Inflammatory macrophage treated with lipopolysaccharide for 4 hours (primary cell): ENCODE measurements around the gene SLC25A1.
"Not testable (repeated sequence)": the region's sequence is repeated elsewhere in the genome, so short reads cannot be mapped to it uniquely, and the experiment has no call there.

Experiments used
- DNase-seq: peaks from one replicate; pipeline ENCODE4 v3.0.0-alpha.2; 2020

The SLC25A1 gene

GRCh38 chr22:19156109-19156508 is 22.4 kb downstream of the SLC25A1 start:
- DNase-seq: not testable (repeated sequence)

GRCh38 chr22:19152942-19153883 is 25.3 kb downstream of the SLC25A1 start:
- no peak for DNase-seq

- no peak for DNase-seq
Measured at GRCh38 chr22:19151329-19152191, 27.0 kb downstream of the SLC25A1 start.

- no peak for DNase-seq
Measured at GRCh38 chr22:19150482-19151328, 27.8 kb downstream of the SLC25A1 start.

GRCh38 chr22:19149991-19150390 is 28.5 kb downstream of the SLC25A1 start, which contains the start of gene GSC2:
Gene GSC2, minus strand, starts transcription at chr22:19150292. Its CDS starts 9 bp downstream, at chr22:19150283.
- no peak for DNase-seq

- no peak for DNase-seq
Measured at GRCh38 chr22:19149047-19149883, 29.3 kb downstream of the SLC25A1 start.

GRCh38 chr22:19148417-19149046 is 30.0 kb downstream of the SLC25A1 start:
- DNase-seq: no peak

GRCh38 chr22:19147195-19147780 is 31.2 kb downstream of the SLC25A1 start:
- DNase-seq: no peak

- DNase-seq: no peak
Measured at GRCh38 chr22:19146215-19146968, 32.1 kb downstream of the SLC25A1 start.

GRCh38 chr22:19143967-19144400 is 34.6 kb downstream of the SLC25A1 start:
- peak; percentile 15 for DNase-seq

GRCh38 chr22:19143212-19143611 is 35.3 kb downstream of the SLC25A1 start:
- DNase-seq: no peak

- DNase-seq: no peak
Measured at GRCh38 chr22:19142394-19142793, 36.1 kb downstream of the SLC25A1 start.

GRCh38 chr22:19139974-19140373 is 38.6 kb downstream of the SLC25A1 start:
- no peak for DNase-seq

- DNase-seq: no peak
Measured at GRCh38 chr22:19139001-19139356, 39.6 kb downstream of the SLC25A1 start.

- no peak for DNase-seq
Measured at GRCh38 chr22:19138217-19139000, 40.1 kb downstream of the SLC25A1 start.

- DNase-seq: no peak
Measured at GRCh38 chr22:19137384-19138216, 40.9 kb downstream of the SLC25A1 start.

GRCh38 chr22:19136915-19137314 is 41.6 kb downstream of the SLC25A1 start:
- DNase-seq: no peak

- DNase-seq: no peak
Measured at GRCh38 chr22:19134874-19135273, 43.7 kb downstream of the SLC25A1 start.
